HG03442 (cell line): Measurements from ENCODE around the gene OSGIN1.
A peak's percentile ranks its signal among the peaks of the same experiment; 100 is the strongest.

Experiments
- ATAC-seq: cut with Tn5 transposase; IDR thresholded peaks from one replicate; pipeline ENCODE4 v1.9.1; 2021; ENCODE audit warnings: mild to moderate bottlenecking, moderate library complexity; ENCODE audit not compliant: unreplicated experiment

OSGIN1 gene

GRCh38 chr16:83952940-83953795 is at the start of gene OSGIN1:
TSS of gene OSGIN1 (plus strand) at chr16:83953240. CDS start at chr16:83957672, 4,432 bp downstream.
- ATAC-seq: peak; percentile 86

GRCh38 chr16:83903751-83904150 is 49.3 kb upstream of the OSGIN1 start:
- no peak for ATAC-seq

- ATAC-seq: no peak
Observed at GRCh38 chr16:83906683-83907082, 46.4 kb upstream of the OSGIN1 start.

GRCh38 chr16:83907111-83907510 is 45.9 kb upstream of the OSGIN1 start:
- no peak for ATAC-seq

DNA sequence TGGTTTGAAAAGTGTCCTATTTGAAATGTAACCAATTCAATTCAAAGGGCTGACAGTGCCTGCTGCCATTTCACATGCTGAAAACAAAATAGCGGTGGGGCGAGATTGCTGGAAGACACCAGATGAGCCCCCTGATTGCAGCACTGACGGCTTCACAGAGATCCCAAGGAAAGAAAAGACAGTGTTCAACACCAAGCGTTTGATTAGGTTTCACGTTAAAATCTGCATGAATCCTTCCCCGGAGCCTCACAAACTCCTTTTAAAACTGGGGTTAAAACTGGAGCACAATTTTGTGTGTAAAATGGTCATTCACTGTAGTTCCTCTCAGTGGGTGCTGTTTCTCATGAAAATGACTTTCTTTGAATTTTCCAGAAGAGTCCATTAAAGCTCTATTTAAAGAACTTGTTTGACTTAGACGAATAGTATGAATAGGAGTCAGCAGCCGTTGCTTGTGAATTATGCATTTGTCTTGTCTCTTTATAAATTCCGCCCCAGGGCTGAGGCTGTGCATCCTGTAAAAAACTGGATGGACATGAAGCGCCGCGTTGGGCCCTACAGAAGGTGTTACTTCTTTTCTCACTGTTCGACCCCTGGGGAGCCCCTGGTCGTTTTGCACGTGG is 45.3 kb upstream of the OSGIN1 start:
- ATAC-seq: no peak

GRCh38 chr16:83908798-83909197 is 44.2 kb upstream of the OSGIN1 start:
- no peak for ATAC-seq

- no peak for ATAC-seq
Observed at GRCh38 chr16:83911290-83911689, 41.8 kb upstream of the OSGIN1 start.

GRCh38 chr16:83912519-83913244 is 40.4 kb upstream of the OSGIN1 start:
- ATAC-seq: no peak

DNA sequence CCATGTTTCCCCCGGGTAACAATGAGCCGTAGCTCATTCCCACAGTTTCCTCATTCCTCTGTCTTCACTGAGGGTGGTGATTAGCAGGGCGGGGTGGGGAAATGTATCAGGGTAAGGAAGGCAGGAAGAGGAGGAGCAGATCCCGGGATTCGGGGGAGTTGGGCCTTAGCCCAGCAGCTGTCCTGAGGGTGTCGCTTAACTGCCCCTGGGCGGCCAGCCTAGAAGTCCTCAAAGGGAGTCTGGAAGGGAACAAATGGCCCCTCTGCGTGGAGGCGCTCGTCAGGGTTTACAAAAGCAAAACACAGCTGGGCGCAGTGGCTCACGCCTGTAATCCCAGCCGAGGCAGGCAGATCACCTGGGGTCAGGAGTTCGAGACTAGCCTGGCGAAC is 39.8 kb upstream of the OSGIN1 start:
- ATAC-seq: no peak

GRCh38 chr16:83914091-83914710 is 38.8 kb upstream of the OSGIN1 start:
- ATAC-seq: no peak

- no peak for ATAC-seq
Observed at GRCh38 chr16:83915081-83915480, 38.0 kb upstream of the OSGIN1 start.

DNA sequence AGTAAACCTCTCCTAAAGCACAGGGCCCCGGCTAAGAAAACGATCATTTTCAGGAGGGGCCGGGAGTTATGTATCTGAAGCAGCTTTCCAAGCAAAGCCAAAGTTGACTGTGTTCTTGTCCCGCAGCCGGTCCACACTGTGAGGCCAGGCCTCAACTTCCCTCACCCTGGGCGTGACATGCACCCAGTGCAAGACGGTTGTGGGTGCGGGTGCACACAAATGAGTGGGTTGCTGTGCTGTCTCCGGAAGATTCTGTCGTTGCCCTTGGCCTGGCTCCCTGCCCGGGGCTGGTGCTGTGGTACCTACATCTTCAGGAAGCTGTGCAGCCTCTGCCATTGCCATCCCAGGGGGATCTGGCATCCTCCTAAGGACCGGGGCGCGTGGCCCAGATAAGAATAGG is 37.5 kb upstream of the OSGIN1 start:
- ATAC-seq: no peak

DNA sequence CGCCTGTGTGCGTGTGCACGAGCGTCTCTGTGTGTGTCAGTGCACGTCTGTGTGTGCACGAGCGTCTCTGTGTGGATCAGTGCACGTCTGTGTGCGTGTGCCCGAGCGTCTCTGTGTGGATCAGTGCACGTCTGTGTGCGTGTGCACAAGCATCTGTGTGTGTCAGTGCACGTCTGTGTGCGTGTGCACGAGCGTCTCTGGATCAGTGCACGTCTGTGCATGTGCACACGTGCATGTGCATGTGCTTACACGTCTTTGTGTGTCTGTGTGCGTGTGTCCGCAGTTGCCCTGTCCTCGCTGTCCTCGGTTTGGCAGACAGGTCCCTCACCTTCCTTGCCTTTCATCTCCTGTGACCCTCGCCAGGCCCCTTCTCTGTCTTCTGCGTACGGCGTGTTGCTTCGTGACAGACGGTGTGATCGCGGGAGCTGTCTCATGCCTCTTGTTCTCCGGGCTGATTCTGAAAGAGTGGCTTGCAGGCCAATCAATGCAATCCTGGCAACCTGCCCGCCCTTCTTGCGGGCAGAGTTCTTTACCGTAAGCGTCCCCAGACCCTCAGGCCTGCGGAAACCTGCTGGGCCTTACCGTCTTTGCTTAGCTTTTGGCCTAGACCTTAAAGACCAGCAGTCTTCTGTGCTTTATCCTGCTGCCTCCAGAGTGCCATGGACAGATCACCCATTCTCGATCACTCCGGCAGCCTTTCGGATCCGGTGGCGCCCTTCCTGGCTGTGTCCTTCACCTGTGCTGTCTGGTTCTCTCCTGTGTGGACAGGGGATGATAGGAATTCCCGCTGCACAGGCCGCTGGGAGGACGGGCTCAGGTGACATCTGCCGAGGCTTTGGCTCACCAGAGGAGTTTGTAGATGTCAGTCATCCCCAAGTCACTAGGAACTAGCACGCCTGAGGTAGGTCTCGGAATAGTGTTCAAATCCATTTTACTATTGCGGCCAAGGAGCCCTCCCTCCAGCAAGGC is 35.6 kb upstream of the OSGIN1 start:
- ATAC-seq: no peak

DNA sequence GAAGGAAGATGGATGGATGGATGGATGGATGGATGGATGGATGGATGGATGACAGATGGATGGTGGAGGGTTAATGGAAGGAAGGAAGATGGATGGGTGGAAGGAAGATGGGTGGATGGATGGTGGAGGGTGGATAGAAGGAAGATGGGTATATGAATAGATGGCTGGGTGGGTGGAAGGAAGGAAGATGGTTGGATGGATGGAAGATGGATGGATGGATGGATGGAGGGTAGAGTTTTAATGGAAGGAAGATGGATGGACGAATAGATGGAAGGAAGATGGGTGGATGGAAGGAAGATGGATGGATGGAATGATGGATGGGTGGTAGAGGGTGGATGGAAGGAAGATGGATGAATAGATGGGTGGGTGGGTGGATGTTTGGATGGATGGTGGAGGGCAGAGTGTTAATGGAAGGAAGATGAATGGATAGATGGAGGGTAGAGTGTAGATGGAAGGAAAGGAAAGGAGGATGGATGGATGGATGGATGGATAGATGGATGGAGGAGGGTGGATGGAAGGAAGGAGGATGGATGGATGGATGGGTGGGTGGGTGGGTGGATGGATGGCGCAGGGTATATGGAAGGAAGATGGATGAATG is 32.0 kb upstream of the OSGIN1 start:
- ATAC-seq: no peak

DNA sequence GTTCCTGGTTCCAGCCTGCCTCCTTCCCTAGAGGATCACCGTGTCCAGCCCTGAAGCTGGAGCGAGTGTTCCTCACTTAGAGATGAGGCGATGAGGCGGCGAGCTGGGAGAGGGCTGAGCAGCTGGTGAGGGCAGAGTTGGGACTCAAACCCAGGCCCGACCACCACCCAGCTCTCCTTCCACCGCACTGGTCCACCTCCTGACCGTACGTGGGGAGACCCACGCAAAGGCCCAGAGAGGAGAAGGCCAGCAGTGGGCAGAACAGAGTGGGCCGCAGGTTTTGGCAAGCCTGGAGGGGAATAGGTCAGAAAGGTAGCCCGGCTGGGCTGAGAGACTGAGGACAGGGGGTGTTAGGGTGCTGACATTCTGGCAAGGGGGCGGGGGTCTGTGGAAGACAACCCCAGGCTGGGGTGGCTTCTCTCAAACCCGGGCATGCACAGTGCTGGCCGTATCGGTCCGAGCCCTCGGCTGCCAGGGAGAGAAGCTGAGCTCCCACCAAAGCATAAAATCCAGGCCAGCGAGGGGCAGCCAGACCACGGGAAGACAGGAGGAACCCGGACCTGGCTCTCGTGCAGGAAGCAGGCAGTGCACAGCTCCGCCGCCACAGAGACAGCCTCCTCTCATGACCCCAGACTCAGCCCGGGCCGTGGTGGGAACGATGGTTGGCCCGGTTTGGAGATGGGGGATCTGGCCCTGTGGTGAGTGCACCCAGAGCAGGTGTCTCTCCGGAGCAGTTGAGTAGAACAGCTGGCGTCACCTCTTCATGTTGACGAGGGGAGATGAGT is 29.3 kb upstream of the OSGIN1 start:
- no peak for ATAC-seq

DNA sequence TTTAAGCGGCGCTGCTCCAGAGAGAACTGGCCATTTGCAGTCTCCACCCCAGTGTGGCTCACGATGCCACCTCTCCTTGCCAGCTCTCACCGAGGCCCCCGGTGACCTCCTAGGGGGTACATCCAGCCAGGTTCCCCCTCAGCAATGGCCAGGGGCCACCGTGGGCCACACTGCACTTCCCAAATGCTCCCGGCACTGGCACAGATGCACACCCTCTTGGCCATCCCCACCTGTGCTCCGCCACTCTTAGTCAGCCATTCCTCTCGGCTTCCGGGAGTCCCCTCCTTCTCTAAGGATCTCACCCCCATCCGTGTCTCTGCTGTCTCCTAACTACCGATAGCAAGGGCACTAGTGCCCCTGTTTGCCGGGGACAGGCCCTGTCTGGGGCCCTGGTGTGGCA is 28.4 kb upstream of the OSGIN1 start:
- ATAC-seq: no peak

DNA sequence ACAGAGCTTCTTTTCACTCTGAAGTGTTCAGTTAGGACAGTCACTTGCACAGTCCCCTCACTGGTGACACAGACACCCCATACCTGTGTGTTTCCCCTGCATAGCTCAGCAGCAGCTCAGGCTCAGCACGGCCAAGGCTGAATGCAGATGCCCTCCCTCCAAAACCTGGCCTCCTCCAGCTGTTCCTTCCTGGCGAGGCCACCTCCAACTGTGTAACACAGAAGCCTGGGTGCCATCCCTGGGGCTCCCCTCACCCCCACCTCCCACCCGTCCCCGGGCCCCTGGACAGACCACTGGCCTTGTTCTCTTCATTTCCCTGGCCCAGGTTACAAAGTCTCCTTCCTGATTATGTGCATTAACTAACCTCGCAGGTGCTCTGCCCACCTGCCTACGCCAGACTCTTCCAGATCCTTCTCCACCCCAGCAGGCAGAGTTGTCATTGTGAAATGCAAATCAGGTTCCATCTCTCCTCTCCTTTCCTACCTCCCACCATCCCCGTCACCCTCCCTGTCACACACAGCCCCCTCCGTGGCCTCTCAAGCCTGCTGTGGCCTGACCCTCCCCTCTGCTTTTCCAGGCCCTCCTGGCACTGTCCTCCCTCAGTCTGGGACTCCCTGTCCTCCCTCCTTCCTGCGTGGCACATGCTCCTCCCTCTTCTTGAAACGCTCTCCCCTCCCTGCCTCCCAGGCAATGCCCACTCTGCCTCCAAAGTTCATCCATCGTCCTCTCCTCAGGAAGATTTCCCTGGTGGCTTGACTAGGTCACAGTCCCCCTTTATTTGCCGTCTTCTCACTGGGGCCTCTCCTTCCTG is 27.7 kb upstream of the OSGIN1 start:
- ATAC-seq: no peak
